Measurements from ENCODE around the gene PDLIM7.

PDLIM7 gene

DNA sequence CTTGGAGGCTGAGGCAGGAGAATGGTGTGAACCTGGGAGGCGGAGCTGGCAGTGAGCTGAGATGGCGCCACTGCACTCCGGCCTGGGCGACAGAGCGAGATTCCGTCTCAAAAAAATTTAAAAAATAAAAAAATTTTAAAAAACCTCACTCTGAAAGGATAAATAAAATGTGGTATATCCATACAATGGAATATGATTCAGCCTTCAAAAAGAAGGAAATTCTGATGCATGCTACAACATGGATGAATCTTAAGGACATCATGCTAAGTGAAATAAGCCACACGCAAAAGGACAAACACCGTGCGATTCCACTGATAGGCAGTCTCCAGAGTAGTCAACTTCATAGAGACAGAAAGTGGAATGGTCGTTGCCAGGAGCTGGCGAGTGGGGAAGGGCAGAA is 32.4 kb downstream of the PDLIM7 start:
- no peak overlapping the region for H3K27ac ChIP-seq (ENCODE audit: low read length)
- no peak overlapping the region for H3K4me3 ChIP-seq (ENCODE audit: low read length)
- TF ChIP-seq EZH2phosphoT487 (IDR thresholded peaks at IDR 0.05; ENCODE audit: low read depth) = no peak
- no peaks in the 10 kb centered on the region for H3K4me1 ChIP-seq (ENCODE audit: low read length)
- no peak overlapping the region for H3K4me2 ChIP-seq (ENCODE audit: low read length)
- 0 out of 2 replicates have a peak, but pooled peaks cover 3% of the 10 kb centered on the region for H3K9me3 ChIP-seq (ENCODE audit: insufficient read depth, low read length)
- no peaks in the 10 kb centered on the region for H3K27me3 ChIP-seq (ENCODE audit: low read depth, low read length)
- H3K9ac ChIP-seq (ENCODE audit: low read length) = no peak overlapping the region
- H3K36me3 ChIP-seq (replicated peaks; ENCODE audit: low read depth, low read length) = peaks cover 27% of the 10 kb centered on the region
- H2AFZ ChIP-seq (ENCODE audit: low read depth, low read length) = no peak overlapping the region
- peaks cover 7% of the 10 kb centered on the region for H3K79me2 ChIP-seq (ENCODE audit: low read length)
- H4K20me1 ChIP-seq (ENCODE audit: insufficient read depth, low read length) = peaks cover 14% of the 10 kb centered on the region

- Histone ChIP-seq H3K79me2 (ENCODE audit: low read length) (no peaks in the 10 kb centered on the region), H3K36me3 (replicated peaks; ENCODE audit: low read depth, low read length) (peaks cover 22% of the 10 kb centered on the region), H3K4me1 (ENCODE audit: low read length) (no peaks in the 10 kb centered on the region), H4K20me1 (ENCODE audit: insufficient read depth, low read length) (peaks cover 4% of the 10 kb centered on the region), H3K9ac (ENCODE audit: low read length) (no peak overlapping the region), H3K27ac (ENCODE audit: low read length) (no peak overlapping the region), H3K9me3 (ENCODE audit: insufficient read depth, low read length) (0 out of 2 replicates have a peak, but pooled peaks cover 3% of the 10 kb centered on the region), H3K27me3 (ENCODE audit: low read depth, low read length) (no peaks in the 10 kb centered on the region), H3K4me3 (ENCODE audit: low read length) (no peak overlapping the region), H2AFZ (ENCODE audit: low read depth, low read length) (no peak overlapping the region), H3K4me2 (ENCODE audit: low read length) (no peak overlapping the region)
- TF ChIP-seq EZH2phosphoT487 (IDR thresholded peaks at IDR 0.05; ENCODE audit: low read depth) (no peak), CTCF (IDR thresholded peaks at IDR 0.05; ENCODE audit: low read depth, low read length) (no peak)
Measured at GRCh38 chr5:177462021-177462670, 35.3 kb downstream of the PDLIM7 start.

DNA sequence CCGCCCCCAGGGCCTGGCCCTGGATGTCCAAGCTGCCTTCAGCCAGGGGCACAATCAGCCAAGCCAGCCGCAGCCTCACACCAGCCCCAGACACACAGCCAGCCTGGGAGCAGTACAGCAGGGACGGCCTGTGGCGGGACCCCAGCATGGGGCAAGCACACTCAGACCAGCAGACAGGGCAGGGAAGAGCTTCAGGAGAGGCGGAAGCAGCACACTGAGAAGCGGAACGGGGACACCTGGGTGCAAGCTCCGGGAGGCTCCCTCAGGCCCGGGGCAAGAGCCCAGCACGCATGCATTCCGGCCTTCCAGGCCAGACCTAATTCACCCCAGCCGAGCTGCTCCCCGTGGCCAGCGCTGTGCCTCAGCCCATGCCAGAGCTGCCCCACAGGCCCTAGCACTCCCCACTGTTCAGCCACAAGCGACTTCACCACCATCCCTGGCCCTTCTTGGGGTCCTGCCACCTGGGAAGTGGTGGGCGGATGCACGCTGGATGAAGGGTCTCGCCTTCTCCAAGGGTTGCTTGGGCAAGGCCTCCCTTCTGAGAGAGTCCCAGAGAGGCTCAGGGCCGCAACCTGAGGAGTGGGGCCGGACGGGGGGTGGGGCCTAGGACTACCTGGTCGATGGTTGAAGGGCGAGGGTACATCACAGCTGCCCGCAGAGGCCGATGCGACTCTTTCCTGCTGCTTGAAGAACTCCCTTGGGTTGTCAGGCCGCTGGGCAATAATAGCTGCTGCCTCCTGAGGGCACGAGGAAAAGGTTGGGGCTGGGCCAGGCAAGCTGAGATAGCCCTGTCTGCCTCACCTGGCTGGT is 37.4 kb downstream of the PDLIM7 start:
- Histone ChIP-seq H3K9ac (ENCODE audit: low read length) (no peak overlapping the region), H3K27ac (ENCODE audit: low read length) (no peak overlapping the region), H3K4me1 (ENCODE audit: low read length) (peaks cover 3% of the 10 kb centered on the region; the same call in 1 of the 2 replicates), H4K20me1 (ENCODE audit: insufficient read depth, low read length) (peaks cover 10% of the 10 kb centered on the region), H3K4me3 (ENCODE audit: low read length) (no peak overlapping the region), H2AFZ (ENCODE audit: low read depth, low read length) (no peak overlapping the region), H3K9me3 (ENCODE audit: insufficient read depth, low read length) (no peaks in the 10 kb centered on the region), H3K27me3 (ENCODE audit: low read depth, low read length) (no peaks in the 10 kb centered on the region), H3K79me2 (ENCODE audit: low read length) (no peaks in the 10 kb centered on the region), H3K36me3 (replicated peaks; ENCODE audit: low read depth, low read length) (peaks cover 4% of the 10 kb centered on the region), H3K4me2 (ENCODE audit: low read length) (no peak overlapping the region)
- TF ChIP-seq CTCF (IDR thresholded peaks at IDR 0.05; ENCODE audit: low read depth, low read length) (no peak), EZH2phosphoT487 (IDR thresholded peaks at IDR 0.05; ENCODE audit: low read depth) (no peak)

DNA sequence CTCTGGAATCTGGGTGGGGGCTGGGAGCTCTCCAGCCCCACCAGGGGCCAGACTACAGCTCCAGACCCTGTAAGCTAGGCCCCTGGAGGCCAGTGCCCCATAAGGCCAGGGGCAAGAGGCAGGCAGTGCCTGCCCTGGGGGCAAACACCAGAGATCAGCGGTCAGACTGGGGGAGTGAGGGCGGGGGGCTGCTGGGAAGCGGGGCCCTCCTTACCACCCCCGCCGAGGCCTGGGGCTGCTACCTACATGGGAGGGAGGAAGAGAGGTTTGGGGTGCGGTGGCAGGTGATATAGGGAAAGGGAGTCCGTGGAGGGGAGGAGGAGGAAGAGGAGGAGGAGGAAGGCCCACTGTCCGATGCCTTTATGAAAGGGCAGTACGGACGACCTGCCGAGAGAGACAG is 38.0 kb downstream of the PDLIM7 start:
- no peak overlapping the region for H3K4me3 ChIP-seq (ENCODE audit: low read length)
- peaks cover 4% of the 10 kb centered on the region for H3K36me3 ChIP-seq (replicated peaks; ENCODE audit: low read depth, low read length)
- no peak overlapping the region for H3K27ac ChIP-seq (ENCODE audit: low read length)
- no peaks in the 10 kb centered on the region for H3K79me2 ChIP-seq (ENCODE audit: low read length)
- no peak overlapping the region for H2AFZ ChIP-seq (ENCODE audit: low read depth, low read length)
- H4K20me1 ChIP-seq (ENCODE audit: insufficient read depth, low read length) = peaks cover 10% of the 10 kb centered on the region
- H3K9ac ChIP-seq (ENCODE audit: low read length) = no peak overlapping the region
- no peak overlapping the region for H3K4me2 ChIP-seq (ENCODE audit: low read length)
- no peaks in the 10 kb centered on the region for H3K27me3 ChIP-seq (ENCODE audit: low read depth, low read length)
- no peaks in the 10 kb centered on the region for H3K9me3 ChIP-seq (ENCODE audit: insufficient read depth, low read length)
- peaks cover 3% of the 10 kb centered on the region; the same call in 1 of the 2 replicates for H3K4me1 ChIP-seq (ENCODE audit: low read length)
- TF ChIP-seq CTCF (IDR thresholded peaks at IDR 0.05; ENCODE audit: low read depth, low read length) (no peak), EZH2phosphoT487 (IDR thresholded peaks at IDR 0.05; ENCODE audit: low read depth) (no peak)

Measured in OCI-LY3 (cell line).